MM.1S (cell line): Measurements from ENCODE around the gene PALS2.

ENCODE experiments used
- EZH2 ChIP-seq: fragments of 300-600 bp; sonication (generic); optimal IDR thresholded peaks from 2 replicates; pipeline ENCODE3; 2017; ENCODE audit warnings: low read depth, mild to moderate bottlenecking, antibody characterized with exemption, low read length, mixed read lengths
- EZH2phosphoT487 ChIP-seq: fragments of 300-600 bp; sonication (generic); IDR thresholded peaks from 2 replicates; pipeline ENCODE4 v1.6.1; 2018; ENCODE audit warnings: antibody characterized with exemption, low read length
- TF ChIP-seq, protein P1 (sequence below): fragments of 300-600 bp; sonication (generic); IDR thresholded peaks from 2 replicates; pipeline ENCODE4 v1.5.1; 2016; ENCODE audit warnings: antibody characterized with exemption, low read length, mixed read lengths

DNA sequence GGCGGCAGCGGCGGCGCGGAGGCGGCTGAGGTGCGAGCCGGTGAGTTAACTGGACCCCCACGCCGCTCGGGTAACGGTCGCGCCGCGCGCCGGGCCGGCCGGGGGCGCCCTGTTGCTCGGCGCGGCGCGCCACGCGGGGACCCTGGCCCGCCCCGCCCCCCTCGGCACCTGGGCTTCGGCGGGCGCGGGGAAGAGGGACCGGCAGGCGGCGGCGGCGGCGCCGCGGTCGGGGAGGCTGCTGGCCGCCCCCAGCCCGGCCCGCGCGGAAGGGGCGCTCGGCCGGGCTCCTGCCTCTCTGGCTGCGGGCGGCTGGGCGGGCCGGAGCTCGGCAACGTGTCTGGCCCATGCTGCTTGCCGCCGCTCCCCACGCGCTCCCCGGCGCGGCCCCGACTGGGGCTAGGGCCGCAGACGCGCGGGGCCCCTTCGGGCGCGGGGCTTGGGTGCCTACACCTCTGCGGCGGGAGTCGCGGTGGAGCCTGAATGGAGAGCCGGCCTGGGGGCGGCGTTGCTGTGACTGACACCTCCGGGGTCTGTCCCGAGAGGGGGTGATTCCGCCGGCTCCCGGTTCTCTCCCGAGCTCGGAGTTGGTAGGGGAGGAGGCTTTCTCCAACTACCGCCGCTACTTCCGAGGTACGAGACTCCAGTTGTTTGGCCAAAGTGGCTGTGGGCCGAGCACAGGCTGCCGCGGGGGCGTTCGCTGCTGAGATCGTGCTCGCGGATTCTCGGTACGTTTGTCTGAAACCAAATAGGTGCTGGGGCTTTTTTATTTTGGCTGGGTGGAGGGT, 494 bp downstream of the PALS2 start:
- TF ChIP-seq, protein P1, sequence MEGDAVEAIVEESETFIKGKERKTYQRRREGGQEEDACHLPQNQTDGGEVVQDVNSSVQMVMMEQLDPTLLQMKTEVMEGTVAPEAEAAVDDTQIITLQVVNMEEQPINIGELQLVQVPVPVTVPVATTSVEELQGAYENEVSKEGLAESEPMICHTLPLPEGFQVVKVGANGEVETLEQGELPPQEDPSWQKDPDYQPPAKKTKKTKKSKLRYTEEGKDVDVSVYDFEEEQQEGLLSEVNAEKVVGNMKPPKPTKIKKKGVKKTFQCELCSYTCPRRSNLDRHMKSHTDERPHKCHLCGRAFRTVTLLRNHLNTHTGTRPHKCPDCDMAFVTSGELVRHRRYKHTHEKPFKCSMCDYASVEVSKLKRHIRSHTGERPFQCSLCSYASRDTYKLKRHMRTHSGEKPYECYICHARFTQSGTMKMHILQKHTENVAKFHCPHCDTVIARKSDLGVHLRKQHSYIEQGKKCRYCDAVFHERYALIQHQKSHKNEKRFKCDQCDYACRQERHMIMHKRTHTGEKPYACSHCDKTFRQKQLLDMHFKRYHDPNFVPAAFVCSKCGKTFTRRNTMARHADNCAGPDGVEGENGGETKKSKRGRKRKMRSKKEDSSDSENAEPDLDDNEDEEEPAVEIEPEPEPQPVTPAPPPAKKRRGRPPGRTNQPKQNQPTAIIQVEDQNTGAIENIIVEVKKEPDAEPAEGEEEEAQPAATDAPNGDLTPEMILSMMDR, result no peak
- no peak for TF ChIP-seq EZH2
- no peak for TF ChIP-seq EZH2phosphoT487
